Heart right ventricle (tissue), 16 donors: ENCODE data around the gene ACTN3. TPM values are rescaled to one million over a fixed set of nuclear protein-coding genes. Genes with fewer than 3 reads are reported as not detected.

ENCODE experiments used
- ATAC-seq, 8 donors: fragments of 200-7000 bp; cut with Tn5 transposase; one replicate each; pipeline ENCODE4 v1.9.1; 2020; ENCODE audit warnings: mild to moderate bottlenecking in 8 of 8, moderate library complexity in 8 of 8, moderate number of reproducible peaks in 1 of 8
- DNase-seq, 2 donors: peaks; one replicate each; pipeline ENCODE4 v3.0.0-alpha.2; 2020
- H3K27ac ChIP-seq, 10 donors: fragments of 200-600 bp; sonication (generic) in 2 of 10; one replicate each; pipeline versions ENCODE4 v1.5.0 to v1.8.0; 2020 to 2022; ENCODE audit warnings: mild to moderate bottlenecking in 3 of 10
- H3K27me3 ChIP-seq, 7 donors: fragments of 200-600 bp; one replicate each; pipeline ENCODE4 v1.8.0; 2021 to 2022; ENCODE audit warnings: mild to moderate bottlenecking in 2 of 7
- H3K36me3 ChIP-seq, 9 donors: fragments of 200-600 bp; sonication (generic) in 1 of 9; one replicate each; pipeline versions ENCODE4 v1.5.0 to v1.8.0; 2020 to 2022; ENCODE audit warnings: mild to moderate bottlenecking in 2 of 9
- H3K4me1 ChIP-seq, 9 donors: fragments of 200-600 bp; sonication (generic) in 1 of 9; one replicate each; pipeline versions ENCODE4 v1.5.0 to v1.8.0; 2020 to 2022; ENCODE audit warnings: mild to moderate bottlenecking in 4 of 9
- H3K4me3 ChIP-seq, 10 donors: fragments of 200-600 bp; sonication (generic) in 2 of 10; one replicate each; pipeline versions ENCODE4 v1.5.0 to v1.8.0; 2020 to 2022; ENCODE audit warnings: mild to moderate bottlenecking in 7 of 10, moderate library complexity in 2 of 10
- H3K9me3 ChIP-seq, 11 donors: fragments of 200-600 bp in 10 of 11; sonication (generic) in 2 of 11; one replicate each; pipeline versions ENCODE4 v1.5.0 to v1.8.0; 2013 to 2022; ENCODE audit warnings: mild to moderate bottlenecking in 2 of 11, control low read depth in 1 of 11, moderate library complexity in 1 of 11
- WGBS, 2 donors: extraction: QIAGEN DNeasy Blood & Tissue Kit; methylation state at CpG; one replicate each; pipeline ENCODE4 v1.1.7; 2013; ENCODE audit warnings: inconsistent platforms in 1 of 2; 5-methylcytosine and 5-hydroxymethylcytosine counted together
- intact Hi-C, 10 donors: fragments of 100-400 bp; cut with DNase I; formaldehyde crosslinking; loops; one replicate each; pipeline versions ENCODE4 v1.11.1 to v1.14.2; 2022
- polyA plus RNA-seq, 2 donors: library from polyadenylated mRNA; stranded (reverse); fragments of 200-250 nt; gene quantifications; one replicate each; pipeline ENCODE4 v1.2.3, GENCODE V29; 2013
- total RNA-seq, 10 donors: library from RNA; stranded (reverse); fragmentation: NEBNext Ultra II Directional in 3 of 10; extraction: Animal tissue kit (Norgen Biotek cat#: 25700) in 3 of 10; gene quantifications; one replicate each; pipeline versions ENCODE4 v1.2.1 to v1.2.4, GENCODE V29; 2021 to 2023
- TF ChIP-seq, protein P1 (sequence below), 9 donors: fragments of 200-600 bp; sonication (generic) in 2 of 9; IDR thresholded peaks; one replicate each; pipeline versions ENCODE4 v1.5.0 to v1.8.0; 2021 to 2022; ENCODE audit warnings: antibody characterized with exemption in 9 of 9, mild to moderate bottlenecking in 5 of 9, moderate library complexity in 1 of 9
- donor health status: Arrhythmogenic right ventricular cardiomyopathy.
- donor health status: ischemic (EF 13 %, LVEDD 7.1; RV severe dilation, severe dysfunction).
- donor health status: healthy with polysubstance abuse.
- donor health status: DM: no; HTN: yes; CAD: no.
- donor health status: DM: no; HTN: no; CAD: no.
- donor health status: ischemic (EF 25% LVEDD 6.9; RV normal size, moderate dysfunction).
- donor health status: ischemic (EF 25% LVEDD 5.7; RV mildly dilated, moderate dysfunction).
- donor health status: healthy.
- donor health status: DM: yes; HTN: yes; CAD: no.
- donor health status: Ischemic cardiomyopathy.
- donor health status: ischemic (EF 35%, LVEDD 5.7; RV mildly dilated, moderate dysfunction).
- donor health status: nonischemic (EF 11% LVEDD 7.7; RV severe dilation, severe dysfunction).
- donor health status: DM: yes; HTN: yes; CAD: no.
- donor health status: PGD.
- donor health status: ischemic (EF 29% LVEDD 5.4; RV normal size, mild dysfunction).
- donor health status: nonischemic (EF 23%, LVEDD 6.1; RV moderate dilation, normal function).

ACTN3 gene
- total and polyA plus RNA-seq, 12 donors, result 0.03 to 0.24 TPM; not detected in 10

DNA sequence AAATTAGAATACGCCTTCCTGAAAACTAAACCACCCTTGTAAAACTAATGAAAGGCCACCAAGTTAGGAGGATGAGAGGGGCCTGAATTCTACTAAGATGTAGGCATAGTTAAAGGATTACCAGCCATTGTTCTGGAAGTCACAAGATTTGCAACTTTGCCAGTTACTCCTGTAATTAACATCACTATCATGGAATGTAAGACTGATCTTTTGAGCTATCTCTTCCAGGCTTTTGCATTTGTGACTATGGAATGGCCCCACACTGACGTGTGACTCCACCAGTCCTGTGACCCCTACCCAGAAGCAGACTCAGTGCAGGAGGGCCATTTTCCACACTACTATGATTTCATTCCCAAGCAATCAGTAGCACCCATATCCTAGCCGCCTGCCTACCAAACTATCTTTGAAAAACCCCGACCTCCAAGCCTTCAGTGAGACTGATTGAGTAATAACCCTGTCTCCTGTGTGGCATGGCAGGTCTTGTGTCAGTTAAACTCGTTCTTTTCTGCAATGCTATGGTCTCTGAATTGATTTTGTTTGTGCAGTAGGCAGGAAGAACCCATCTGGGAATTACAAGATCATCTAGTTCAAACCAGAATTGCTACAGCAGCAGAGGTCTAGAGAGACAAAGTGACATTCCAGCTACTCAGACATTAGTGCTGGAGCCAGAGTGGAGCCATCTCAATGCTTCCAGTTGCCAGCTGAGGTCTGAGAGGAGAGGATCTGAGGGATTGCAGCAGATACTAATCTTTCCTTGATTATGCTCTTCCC lies 23.6 kb downstream of the ACTN3 start:
- peaks cover 3 to 14% (median 13%) of the 10 kb centered on the region in 9 donors for H3K4me1 ChIP-seq
- peaks cover 0 to 11% (median 0%) of the 10 kb centered on the region in 9 donors for H3K36me3 ChIP-seq
- H3K4me3 ChIP-seq, result no peak overlapping the region
- no peak overlapping the region for H3K27ac ChIP-seq
- TF ChIP-seq, protein P1, sequence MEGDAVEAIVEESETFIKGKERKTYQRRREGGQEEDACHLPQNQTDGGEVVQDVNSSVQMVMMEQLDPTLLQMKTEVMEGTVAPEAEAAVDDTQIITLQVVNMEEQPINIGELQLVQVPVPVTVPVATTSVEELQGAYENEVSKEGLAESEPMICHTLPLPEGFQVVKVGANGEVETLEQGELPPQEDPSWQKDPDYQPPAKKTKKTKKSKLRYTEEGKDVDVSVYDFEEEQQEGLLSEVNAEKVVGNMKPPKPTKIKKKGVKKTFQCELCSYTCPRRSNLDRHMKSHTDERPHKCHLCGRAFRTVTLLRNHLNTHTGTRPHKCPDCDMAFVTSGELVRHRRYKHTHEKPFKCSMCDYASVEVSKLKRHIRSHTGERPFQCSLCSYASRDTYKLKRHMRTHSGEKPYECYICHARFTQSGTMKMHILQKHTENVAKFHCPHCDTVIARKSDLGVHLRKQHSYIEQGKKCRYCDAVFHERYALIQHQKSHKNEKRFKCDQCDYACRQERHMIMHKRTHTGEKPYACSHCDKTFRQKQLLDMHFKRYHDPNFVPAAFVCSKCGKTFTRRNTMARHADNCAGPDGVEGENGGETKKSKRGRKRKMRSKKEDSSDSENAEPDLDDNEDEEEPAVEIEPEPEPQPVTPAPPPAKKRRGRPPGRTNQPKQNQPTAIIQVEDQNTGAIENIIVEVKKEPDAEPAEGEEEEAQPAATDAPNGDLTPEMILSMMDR (IDR thresholded peaks at IDR 0.05), result no peak
- intact Hi-C loops, result loop anchor here in 6 of 10 donors (5.0 to 10.0 kb wide), 3 partner anchors 117 to 275 kb away; partner anchors contain the start of gene RCE1 (in 1 of the 6)
- 55 to 61% methylated on average over 5 of the region's 5 CpGs for WGBS, 2 donors
- H3K27me3 ChIP-seq, result peaks cover 0 to 22% (median 0%) of the 10 kb centered on the region in 7 donors
- ATAC-seq (no peak), DNase-seq (no peak)
- H3K9me3 ChIP-seq, result no peaks in the 10 kb centered on the region

DNA sequence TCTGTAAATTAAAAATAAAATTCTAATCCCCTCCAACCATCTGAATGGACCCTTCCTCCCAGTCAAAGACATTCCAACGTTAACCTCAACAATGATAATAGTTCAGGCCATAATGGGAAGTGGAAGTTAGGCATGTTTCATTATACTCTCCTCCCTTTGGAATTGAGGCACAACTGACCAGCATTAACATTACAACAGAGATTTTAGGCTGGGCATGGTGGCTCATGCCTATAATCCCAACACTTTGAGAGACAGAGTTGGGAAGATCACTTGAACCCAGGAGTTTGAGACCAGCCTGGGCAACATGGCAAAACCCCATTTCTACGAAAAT lies 24.1 kb downstream of the ACTN3 start:
- intact Hi-C loops, result loop anchor here in 6 of 10 donors (5.0 to 10.0 kb wide), 3 partner anchors 116 to 274 kb away; partner anchors contain the start of gene RCE1 (in 1 of the 6)
- 68 to 76% methylated on average over 2 of the region's 2 CpGs for WGBS, 2 donors

DNA sequence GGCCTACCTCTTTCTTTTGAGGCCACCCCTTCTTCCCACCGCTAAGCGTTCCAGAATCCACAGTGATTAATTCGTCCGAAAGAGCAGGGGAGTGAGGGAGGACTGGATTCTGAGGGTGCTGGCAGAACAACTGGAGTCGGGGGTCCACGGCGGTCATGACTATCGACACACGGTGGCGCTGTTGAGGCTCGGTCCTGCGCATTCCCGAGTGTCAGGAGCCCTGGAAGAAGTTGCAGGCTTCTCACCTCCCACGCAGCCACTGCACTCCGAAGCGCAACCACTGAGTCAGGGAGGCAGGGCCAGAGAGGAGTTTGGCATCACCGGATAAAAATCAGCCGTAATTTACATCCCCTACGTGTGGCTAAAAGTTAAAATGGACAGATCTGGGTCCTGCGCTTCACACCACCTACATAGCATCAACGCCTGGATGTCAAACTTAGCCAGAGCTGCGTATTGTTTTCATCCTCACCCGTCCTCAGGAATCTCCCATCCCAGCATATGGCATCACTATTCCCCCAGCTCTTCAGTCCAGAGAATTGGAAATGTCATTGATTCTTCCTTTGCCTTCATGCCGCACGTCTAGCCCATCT lies 32.4 kb downstream of the ACTN3 start:
- Histone ChIP-seq H3K27me3 (no peaks in the 10 kb centered on the region), H3K9me3 (peaks cover 0 to 13% (median 0%) of the 10 kb centered on the region in 11 donors), H3K36me3 (no peaks in the 10 kb centered on the region), H3K27ac (no peak overlapping the region), H3K4me1 (peaks cover 0 to 8% (median 6%) of the 10 kb centered on the region in 9 donors), H3K4me3 (no peak overlapping the region)
- intact Hi-C loops, result loop anchor here in 9 of 10 donors (1.0 to 10.0 kb wide), 7 partner anchors 98 to 266 kb away; partner anchors contain the start of genes RBM4B (in 1 of the 9) and RCE1 (in 1 of the 9)
- WGBS, 2 donors, result 12 to 15% methylated on average over 25 of the region's 25 CpGs
- ATAC-seq (peak; percentile 88 to 94 (median 92)), DNase-seq (peak; percentile 82 to 85)
- TF ChIP-seq, protein P1 (IDR thresholded peaks at IDR 0.05), result peak; percentile 70 to 88 (median 85)

More for the DNA sequence above, 24.1 kb downstream of the ACTN3 start:
- Histone ChIP-seq H3K9me3 (no peaks in the 10 kb centered on the region), H3K4me1 (peaks cover 3 to 14% (median 13%) of the 10 kb centered on the region in 9 donors), H3K36me3 (peaks cover 0 to 5% (median 0%) of the 10 kb centered on the region in 9 donors), H3K27ac (no peak overlapping the region), H3K27me3 (peaks cover 0 to 22% (median 0%) of the 10 kb centered on the region in 7 donors), H3K4me3 (no peak overlapping the region)
- no peak for DNase-seq
- TF ChIP-seq, protein P1 (IDR thresholded peaks at IDR 0.05), result no peak
- ATAC-seq, result no peak

DNA sequence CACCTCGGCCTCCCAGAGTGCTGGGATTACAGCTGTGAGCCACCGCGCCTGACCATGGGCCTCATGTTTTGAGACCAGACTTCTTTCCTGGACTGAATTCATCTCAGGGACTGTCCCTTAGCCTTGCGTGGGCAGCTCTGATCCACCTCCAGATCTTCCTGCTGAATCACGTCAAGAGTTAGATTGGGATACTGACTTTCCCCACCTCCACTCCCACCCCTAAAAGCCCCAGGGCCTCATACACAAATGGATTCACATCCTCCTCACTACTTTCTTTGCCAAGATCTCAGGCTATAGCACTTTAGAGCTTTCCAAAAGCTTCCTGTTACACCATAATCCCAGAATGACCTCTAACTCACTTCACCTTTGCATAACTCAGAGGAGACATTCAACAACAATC lies 34.1 kb downstream of the ACTN3 start:
- DNase-seq, result no peak
- no peak overlapping the region for H3K27ac ChIP-seq
- H3K4me1 ChIP-seq, result peaks cover 0 to 8% (median 6%) of the 10 kb centered on the region in 9 donors
- TF ChIP-seq, protein P1 (IDR thresholded peaks at IDR 0.05), result no peak
- no peaks in the 10 kb centered on the region for H3K27me3 ChIP-seq
- intact Hi-C loops, result loop anchor here in 1 of 10 donors (5.0 kb wide), 1 partner anchor 96 kb away; the partner anchor contains the start of gene RBM4B
- H3K9me3 ChIP-seq, result peaks cover 0 to 13% (median 0%) of the 10 kb centered on the region in 11 donors
- peak in 2 of 8 donors; percentile 25 to 45 for ATAC-seq
- no peaks in the 10 kb centered on the region for H3K36me3 ChIP-seq
- WGBS, 2 donors, result 55 to 67% methylated on average over 5 of the region's 5 CpGs
- H3K4me3 ChIP-seq, result no peak overlapping the region
